GM21717 (cell line): ENCODE results near the gene SLC13A1.
"Not testable (repeated sequence)": the region's sequence is repeated elsewhere in the genome, so short reads cannot be mapped to it uniquely, and the experiment has no call there.

Experiments used
- ATAC-seq: cut with Tn5 transposase; IDR thresholded peaks from one replicate; pipeline ENCODE4 v1.9.1; 2021; ENCODE audit warnings: mild to moderate bottlenecking, moderate library complexity; ENCODE audit not compliant: unreplicated experiment

SLC13A1 gene

DNA sequence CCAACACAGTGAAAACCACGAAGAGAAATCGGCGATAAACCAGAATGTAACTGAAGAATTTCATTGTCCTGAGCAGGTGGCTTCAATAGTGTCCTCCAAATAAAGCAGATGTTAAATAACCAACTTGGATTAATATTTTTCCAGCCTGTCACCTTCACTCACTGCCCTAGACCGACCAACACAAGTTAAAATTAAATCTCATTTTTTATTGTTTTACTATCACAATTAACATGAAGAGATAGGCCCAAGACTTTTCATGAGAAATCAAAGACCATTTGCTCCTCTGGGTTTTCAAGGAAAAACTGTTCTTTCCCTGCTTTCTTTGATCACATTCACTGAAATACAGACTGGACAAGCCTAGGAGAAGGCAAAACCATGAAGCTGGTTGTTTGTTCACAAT lies at the start of gene SLC13A1:
SLC13A1 (minus strand) TSS at position 87 of the 400 bp plus-strand sequence; CDS start at position 64, 23 bp downstream.
- ATAC-seq = no peak

DNA sequence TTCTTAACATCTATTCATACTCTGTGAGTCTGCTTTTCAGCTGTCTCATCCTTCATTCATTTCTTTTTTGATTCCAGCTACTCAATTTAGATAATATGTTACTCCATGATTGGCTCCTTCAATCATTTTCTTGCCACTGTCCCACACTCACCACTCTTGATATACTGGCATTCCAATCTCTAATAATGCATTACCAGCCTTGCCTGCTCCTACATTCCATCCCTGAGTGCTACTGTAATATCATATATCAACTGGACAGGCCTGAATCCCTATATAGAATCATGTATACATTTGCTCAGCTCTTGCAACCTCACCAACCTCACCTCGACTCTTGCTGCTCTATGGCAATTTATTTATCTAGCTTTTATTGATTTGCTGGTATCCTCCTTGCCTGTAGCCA lies 45.0 kb upstream of the SLC13A1 start:
- no peak for ATAC-seq

- ATAC-seq = no peak
Measured at GRCh38 chr7:123242467-123243092, 42.8 kb upstream of the SLC13A1 start.

- no peak for ATAC-seq
Measured at GRCh38 chr7:123241809-123242208, 42.0 kb upstream of the SLC13A1 start.

- no peak for ATAC-seq
Measured at GRCh38 chr7:123231021-123232000, 31.5 kb upstream of the SLC13A1 start.

DNA sequence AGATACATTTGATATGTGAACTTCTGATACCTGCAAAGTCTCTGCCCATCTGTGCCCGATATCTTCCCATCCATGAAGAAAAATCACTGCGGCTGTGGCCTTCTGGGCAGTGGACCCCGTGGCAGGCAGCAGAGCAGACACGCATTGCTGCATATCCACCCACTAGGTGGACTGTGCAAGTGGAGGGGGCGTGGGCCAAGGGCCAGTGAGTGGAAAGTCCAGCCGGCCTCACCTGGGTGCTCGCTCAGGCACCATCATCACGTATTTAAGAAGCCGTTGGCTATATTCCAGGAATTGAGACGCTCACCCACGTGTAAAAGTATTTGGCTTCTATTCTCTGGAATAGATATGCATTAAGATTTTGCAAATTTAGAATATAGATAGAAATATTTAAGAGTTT lies 30.8 kb upstream of the SLC13A1 start:
- no peak for ATAC-seq

GRCh38 chr7:123230147-123230546 lies 30.4 kb upstream of the SLC13A1 start:
- no peak for ATAC-seq

DNA sequence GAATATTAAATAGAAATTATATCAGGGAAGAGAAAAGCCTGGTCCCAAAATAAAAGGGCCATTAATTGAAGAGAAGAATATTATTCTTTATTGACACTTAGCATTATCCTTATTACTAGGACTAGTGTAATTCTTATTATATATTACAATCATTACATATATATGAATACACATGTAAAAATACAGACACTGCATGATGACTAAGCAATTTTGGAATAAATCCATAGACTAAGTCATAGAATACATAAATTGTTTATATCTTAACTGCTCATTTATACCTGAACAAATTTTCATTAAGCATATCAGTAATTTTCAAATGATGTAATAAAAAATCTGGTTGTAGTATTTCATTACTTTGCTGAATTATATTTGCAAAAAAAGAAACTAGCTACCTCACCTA lies 29.7 kb upstream of the SLC13A1 start:
- no peak for ATAC-seq

DNA sequence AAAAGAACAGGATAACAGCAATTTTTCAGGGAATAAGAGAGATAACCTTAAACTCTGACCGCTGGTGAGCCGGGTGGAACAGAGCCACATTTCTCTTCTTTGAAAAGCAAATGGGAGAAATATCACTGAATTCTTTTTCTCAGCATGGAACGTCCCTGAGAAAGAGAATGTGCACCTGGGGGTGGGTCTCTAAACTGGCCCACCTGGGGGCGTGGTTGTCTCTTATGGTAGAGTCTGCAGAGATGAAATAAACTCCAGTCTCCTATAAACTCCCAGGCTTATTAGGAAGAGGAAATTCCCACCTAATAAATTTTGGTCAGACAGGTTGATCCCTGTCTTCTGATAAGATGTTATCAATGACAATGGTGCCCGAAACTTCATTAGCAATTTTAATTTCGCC lies 27.9 kb upstream of the SLC13A1 start:
- not testable (repeated sequence) for ATAC-seq

DNA sequence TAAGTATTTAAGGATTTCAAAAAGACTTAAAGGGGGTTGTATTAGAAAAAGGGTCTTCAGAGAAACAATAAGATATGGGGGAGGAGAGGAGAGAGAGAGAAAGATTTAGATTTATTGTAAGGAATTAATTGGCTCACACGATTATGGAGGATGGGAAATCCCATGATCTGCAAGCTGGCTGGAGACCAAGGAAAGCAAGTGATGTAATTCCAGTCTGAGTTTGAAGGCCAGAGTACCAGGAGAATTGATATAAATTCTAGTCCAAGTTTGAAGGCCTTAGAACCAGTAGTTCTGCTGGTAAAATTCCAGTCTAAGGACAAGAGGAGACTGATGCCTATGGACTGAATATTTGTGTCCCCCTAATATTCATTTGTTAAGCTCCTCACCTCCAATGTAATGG lies 20.6 kb upstream of the SLC13A1 start:
- no peak for ATAC-seq

GRCh38 chr7:123218866-123219265 lies 19.1 kb upstream of the SLC13A1 start:
- ATAC-seq = no peak

- ATAC-seq = no peak
Measured at GRCh38 chr7:123216825-123217224, 17.1 kb upstream of the SLC13A1 start.

GRCh38 chr7:123215350-123215749 lies 15.6 kb upstream of the SLC13A1 start:
- no peak for ATAC-seq

DNA sequence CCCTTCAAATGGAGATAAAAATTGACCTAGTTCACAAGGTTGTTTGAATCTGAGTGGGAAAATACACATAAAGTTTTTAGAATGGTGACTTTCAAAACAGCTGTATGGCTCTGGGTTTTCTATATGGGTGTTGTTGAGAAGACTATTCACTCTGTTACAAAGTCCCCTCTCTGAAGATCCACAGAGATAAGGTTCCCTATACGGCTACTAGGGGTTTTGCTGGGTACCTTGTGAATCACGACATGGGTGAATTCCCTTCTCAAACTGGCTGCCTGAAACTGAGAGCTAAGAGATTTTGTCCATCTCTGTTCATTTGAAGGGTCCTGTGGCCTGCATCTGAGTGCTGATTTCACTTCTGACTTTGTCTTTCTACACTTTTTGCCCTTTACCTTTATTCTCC lies 11.8 kb upstream of the SLC13A1 start:
- no peak for ATAC-seq

DNA sequence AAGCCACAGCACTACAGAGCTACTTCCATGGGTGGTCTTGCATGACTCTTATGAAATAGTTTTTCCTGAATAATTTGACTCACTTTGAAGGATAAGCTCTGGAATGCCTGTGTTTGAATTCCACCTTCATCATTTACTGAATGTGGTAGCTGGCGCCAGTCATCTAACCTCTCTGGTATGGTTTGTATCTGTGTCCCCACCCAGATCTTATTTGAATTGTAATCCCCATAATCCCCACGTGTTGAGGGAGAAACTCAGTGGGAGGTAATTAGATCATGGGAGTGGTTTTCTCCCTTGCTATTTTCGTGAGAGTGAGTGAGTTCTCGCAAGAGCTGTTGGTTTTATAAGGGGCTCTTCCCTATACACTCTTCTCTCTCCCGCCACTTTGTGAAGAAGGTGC lies 11.2 kb upstream of the SLC13A1 start:
- no peak for ATAC-seq

DNA sequence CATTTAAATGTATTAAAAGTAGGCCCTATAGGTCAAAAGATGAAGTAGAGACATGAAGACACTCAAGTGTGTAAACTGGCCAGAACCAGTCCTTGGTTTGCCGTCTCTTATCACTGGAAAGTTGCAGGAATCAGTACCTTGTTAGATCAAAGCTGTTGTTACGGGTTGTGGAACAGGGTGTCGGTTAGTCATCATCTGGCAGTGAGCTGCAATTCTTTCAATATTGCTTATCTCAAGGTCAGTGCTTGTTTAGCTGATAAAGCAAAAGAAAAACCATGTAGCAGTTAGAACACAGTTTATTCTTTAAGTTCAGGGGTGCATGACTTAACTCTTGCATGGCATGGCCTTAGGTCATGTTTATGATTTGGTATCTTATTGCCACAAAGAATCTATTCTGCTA lies 10.0 kb upstream of the SLC13A1 start:
- no peak for ATAC-seq

GRCh38 chr7:123208793-123209192 lies 9.0 kb upstream of the SLC13A1 start:
- ATAC-seq = no peak

DNA sequence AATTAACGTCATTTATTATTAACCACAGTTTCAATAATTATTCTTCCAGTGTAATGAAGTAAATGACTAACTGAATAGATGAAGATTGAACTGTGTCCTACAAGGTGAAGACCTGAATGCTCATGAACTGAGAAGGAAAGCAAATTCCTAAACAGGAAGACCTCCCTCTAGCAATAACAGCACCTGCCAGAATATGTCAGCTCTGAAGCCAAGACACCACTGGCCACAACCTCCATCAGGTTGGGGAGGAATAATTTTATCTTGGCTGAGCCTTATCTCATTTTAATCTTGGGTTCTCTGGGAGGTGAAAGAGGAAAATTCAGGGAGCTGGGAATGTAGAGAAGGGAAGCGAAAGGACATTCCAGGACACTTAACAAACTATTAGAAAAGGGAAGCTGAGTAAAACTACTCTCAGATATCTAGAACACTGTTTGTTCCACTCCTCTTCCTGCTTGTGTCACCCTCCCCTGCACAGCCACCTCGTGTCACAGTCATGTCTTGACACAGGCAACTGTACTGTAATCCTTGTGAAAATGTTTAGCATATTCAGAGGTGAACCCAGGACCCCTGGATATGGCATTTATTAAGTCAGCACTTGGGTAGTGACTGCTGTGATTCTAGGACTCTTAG lies 4.6 kb upstream of the SLC13A1 start:
- no peak for ATAC-seq

GRCh38 chr7:123201901-123202300 lies 2.1 kb upstream of the SLC13A1 start:
- ATAC-seq = no peak

DNA sequence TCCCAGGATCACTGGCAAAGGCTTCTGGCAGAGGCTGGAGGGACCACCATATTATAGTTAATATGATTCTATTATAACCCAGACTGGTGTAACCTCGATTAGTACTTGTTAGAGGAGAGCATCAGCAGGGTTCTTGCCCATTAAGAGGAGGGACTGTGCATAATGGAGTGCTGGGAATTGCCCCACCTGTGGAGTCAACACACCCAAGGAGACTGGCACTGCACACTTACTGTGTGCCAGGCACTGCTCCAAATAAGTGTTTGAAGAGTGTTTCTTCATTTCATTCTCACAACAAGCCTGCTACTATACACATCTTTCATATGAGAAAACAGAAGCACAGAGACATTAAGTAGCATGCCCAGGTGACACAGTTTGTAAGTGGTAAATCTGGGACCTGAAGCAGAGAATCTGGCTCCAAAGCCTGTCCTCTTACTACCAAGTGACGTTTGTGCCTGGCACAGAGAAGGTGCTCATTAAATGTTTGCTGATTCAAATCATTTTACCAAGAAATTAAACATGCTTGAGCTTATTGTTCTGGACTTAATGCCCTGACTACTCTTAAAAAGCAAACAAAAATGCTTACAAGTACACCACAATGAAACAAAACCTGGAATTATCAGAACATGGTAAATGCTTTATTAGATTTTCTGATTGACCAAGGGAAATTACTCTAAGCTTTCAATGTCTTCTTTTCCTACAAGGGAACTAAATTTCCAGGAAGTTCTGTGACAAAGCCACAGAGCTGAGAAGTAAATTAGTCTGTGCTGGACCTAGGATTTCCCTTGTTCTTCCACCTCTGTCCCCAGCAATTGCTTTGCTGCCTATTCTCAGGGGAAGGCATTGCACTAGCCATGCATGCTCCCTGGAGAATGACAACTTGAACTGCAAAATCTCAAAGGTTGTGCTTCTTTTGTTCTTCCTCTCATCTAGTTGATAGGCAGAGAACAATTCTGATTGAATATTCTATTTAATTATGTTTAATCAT lies 809 bp downstream of the SLC13A1 start:
- no peak for ATAC-seq

DNA sequence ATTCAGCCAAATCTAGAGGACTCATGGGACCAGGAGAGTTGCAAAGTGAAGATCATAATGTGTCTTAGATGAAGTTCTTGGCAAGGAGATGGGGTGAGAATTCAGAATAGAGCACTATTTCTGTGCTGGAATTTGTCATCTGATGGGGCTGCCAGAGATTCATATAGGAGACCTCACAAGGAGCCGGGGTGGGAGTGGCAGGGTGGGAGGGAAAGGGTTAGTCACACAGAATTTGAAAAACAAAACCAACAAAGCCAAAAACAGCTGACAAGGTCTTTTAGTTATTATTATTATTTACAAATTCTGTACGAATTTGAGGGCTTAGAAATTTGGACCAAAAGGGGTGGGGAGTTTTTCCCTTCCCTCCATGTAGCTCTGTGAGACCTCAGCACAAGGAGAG lies 1.7 kb downstream of the SLC13A1 start:
- ATAC-seq = no peak
